DND-41 (cell line): ENCODE results near the gene ACP2.

ENCODE experiments used
- EZH2 ChIP-seq: IDR thresholded peaks from 3 replicates; pipeline ENCODE4 v1.6.1; 2012; ENCODE audit warnings: borderline replicate concordance, low read depth, mild to moderate bottlenecking, moderate library complexity, low read length, inconsistent platforms; ENCODE audit not compliant: severe bottlenecking
- TF ChIP-seq, protein P1 (sequence below): IDR thresholded peaks from 2 replicates; pipeline ENCODE4 v1.5.1; 2012; ENCODE audit warnings: borderline replicate concordance, low read length, moderate library complexity, mild to moderate bottlenecking; ENCODE audit not compliant: poor library complexity, severe bottlenecking; ENCODE audit errors: extremely low read depth

GRCh38 chr11:47257517-47258316 is 9.1 kb upstream of the ACP2 start, which contains the start of gene NR1H3:
- TF ChIP-seq, protein P1, sequence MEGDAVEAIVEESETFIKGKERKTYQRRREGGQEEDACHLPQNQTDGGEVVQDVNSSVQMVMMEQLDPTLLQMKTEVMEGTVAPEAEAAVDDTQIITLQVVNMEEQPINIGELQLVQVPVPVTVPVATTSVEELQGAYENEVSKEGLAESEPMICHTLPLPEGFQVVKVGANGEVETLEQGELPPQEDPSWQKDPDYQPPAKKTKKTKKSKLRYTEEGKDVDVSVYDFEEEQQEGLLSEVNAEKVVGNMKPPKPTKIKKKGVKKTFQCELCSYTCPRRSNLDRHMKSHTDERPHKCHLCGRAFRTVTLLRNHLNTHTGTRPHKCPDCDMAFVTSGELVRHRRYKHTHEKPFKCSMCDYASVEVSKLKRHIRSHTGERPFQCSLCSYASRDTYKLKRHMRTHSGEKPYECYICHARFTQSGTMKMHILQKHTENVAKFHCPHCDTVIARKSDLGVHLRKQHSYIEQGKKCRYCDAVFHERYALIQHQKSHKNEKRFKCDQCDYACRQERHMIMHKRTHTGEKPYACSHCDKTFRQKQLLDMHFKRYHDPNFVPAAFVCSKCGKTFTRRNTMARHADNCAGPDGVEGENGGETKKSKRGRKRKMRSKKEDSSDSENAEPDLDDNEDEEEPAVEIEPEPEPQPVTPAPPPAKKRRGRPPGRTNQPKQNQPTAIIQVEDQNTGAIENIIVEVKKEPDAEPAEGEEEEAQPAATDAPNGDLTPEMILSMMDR, result peak; percentile 43
- no peak for TF ChIP-seq EZH2
